GM19238 (cell line): ENCODE measurements around the gene GRIP1.
A peak's percentile ranks its signal among the peaks of the same experiment; 100 is the strongest.

ENCODE experiments used
- DNase-seq: peaks from one replicate; pipeline ENCODE4 v3.0.0; 2011; ENCODE audit warnings: low spot score; ENCODE audit not compliant: insufficient read length

The GRIP1 gene

GRCh38 chr12:66341126-66341525, 337.8 kb downstream of the GRIP1 start:
- no peak for DNase-seq

DNA sequence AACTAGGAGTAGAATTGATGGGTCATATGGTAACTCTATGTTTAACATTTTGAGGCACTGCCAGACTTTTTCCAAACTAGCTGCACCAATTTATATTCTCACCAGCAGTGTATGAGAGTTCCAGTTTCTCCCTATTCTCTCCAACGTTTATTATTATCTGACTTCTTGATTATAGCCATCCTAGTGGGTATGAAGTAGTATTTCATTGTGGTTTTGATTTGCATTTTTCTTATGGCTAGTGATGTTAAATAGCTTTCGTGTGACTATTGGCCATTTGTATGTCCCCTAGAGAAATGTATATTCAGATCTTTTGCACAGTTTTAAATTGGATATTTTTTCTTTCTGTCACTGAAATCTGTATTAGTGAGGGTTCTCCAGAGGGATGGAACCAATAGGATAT, 338.7 kb downstream of the GRIP1 start:
- DNase-seq, result no peak

- no peak for DNase-seq
Measured at GRCh38 chr12:66337381-66338010, 341.4 kb downstream of the GRIP1 start.

GRCh38 chr12:66335746-66336145, 343.1 kb downstream of the GRIP1 start:
- no peak for DNase-seq

GRCh38 chr12:66331814-66332213, 347.1 kb downstream of the GRIP1 start:
- DNase-seq, result no peak

DNA sequence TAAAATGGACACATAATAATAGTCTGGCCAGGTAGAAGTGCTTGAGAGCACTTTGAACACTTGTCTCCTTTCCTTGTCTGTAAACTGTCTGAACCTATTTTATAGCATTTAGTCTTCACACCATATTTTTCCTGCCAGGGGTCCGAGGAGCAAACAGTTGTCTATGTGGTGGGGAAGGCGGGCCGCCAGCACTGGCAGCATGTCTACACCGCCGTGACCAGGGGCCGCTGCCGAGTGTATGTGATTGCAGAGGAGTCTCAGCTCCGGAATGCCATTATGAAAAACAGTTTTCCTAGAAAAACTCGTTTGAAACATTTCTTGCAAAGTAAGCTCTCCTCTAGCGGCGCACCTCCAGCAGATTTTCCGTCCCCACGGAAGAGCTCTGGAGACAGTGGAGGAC, 347.9 kb downstream of the GRIP1 start:
- no peak for DNase-seq

GRCh38 chr12:66329941-66330340, 348.9 kb downstream of the GRIP1 start:
- DNase-seq, result no peak

DNA sequence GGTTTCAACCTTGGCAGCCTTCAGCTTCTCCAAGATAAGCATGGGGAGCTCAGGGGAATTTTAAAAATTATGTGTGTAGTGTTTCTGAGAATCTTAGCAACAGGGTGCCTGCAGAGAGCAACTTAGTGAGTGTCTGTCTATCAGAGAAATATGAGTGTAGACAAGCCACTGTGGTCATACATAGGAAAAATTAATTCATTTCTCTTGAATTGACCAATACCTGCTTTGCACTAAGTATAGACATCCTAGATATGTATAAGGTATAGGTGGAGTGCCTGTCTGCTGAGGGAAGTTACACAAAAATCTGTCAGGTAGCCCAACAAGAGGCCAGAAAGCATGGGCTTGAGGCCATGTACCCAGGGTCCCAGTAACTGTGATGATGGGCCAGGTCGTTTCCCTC, 355.9 kb downstream of the GRIP1 start:
- no peak for DNase-seq

- DNase-seq, result no peak
Measured at GRCh38 chr12:66321435-66321834, 357.4 kb downstream of the GRIP1 start.

- DNase-seq, result no peak
Measured at GRCh38 chr12:66320996-66321395, 357.9 kb downstream of the GRIP1 start.

DNA sequence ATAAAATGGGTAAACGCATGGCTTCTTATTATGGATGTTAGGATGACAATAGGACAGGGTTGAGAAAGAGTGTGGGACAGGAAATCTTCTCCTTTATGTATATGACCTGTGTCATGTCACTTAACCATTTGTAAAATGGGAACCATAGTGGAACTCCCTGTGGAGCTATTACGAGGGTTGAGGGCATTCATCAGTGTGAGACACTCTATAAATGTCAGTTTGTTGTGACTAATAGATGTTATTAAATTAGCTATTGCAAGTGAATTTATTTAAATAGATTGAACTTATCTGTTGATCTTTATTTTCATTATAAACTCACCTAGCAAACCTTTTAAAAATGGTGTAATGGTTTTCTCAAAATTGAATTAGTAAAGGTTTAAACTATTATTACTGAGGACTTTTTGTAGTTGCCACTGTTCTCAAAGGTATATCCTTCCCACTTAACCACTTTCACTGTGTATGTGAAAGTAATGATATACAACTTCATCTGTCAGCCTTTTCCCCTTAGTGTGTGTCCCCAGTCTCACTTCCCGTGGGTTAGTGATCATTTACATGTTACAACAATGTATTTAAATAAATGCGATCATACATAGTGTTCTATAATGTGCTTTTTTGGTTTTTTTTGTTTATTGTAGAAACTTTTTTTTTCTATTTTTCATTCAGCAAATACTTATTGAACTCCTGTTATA, 359.5 kb downstream of the GRIP1 start:
- DNase-seq, result no peak

DNA sequence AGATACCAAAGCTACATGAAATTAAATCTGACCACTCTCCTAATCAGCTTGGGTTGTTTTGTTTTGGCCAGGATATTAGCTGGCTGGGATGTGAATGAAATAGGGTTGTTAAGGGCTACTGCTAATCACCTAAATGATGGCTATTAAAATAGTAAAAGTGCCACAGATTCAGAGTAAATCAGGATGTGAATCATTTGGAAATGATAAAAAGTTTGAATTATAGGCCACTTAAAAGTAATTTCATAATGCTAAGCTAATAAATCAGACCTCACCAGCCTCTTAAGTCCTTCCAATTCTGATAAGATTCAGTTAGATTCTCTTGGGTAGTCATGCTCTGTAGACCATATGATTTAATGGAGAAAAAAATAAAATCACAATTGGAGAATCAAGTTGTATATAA, 364.6 kb downstream of the GRIP1 start:
- no peak for DNase-seq

DNA sequence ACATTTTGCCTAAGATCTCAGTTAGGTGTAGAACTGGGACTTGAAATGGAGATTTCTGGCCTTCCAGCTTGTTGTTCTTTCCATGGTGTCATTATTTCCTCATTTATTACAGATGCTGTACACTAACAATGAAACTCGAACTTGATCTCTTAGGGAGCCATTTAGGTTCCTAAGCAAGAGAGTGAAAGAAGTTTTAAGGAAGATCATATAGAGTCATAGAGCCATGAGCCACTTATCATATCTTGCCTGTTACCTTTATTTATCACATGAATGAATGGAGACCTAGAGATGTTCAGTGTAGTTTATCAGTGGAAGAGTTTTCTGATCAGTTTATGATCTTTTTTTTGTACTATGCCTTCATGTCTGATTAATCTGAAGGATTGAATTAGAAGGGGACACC, 366.7 kb downstream of the GRIP1 start:
- DNase-seq, result no peak

DNA sequence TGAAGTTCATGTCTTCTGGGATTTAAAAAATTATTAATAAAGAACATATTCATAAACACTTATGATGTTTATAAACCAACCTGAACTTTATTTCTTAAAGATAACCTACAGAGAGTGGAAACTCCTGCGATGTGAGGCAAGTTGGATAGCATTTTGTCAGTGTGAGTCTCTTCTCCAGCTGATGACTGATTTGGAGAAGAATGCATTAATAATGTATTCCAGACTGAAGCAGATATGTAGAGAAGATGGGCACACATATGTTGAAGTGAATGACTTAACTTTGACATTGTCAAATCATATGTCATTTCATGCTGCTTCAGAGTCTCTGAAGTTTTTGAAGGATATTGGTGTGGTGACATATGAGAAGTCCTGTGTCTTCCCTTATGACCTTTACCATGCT, 369.3 kb downstream of the GRIP1 start:
- DNase-seq, result no peak

- DNase-seq, result no peak
Measured at GRCh38 chr12:66304296-66304900, 374.5 kb downstream of the GRIP1 start.

- DNase-seq, result peak; percentile 4
Measured at GRCh38 chr12:66303316-66303804, 375.5 kb downstream of the GRIP1 start.

- no peak for DNase-seq
Measured at GRCh38 chr12:66302827-66303169, 376.1 kb downstream of the GRIP1 start.

- peak; percentile 66 for DNase-seq
Measured at GRCh38 chr12:66301944-66302826, 376.7 kb downstream of the GRIP1 start, which contains the start of gene HELB. Gene HELB (plus strand): TSS chr12:66302493. CDS start chr12:66302604, 111 bp downstream.

DNA sequence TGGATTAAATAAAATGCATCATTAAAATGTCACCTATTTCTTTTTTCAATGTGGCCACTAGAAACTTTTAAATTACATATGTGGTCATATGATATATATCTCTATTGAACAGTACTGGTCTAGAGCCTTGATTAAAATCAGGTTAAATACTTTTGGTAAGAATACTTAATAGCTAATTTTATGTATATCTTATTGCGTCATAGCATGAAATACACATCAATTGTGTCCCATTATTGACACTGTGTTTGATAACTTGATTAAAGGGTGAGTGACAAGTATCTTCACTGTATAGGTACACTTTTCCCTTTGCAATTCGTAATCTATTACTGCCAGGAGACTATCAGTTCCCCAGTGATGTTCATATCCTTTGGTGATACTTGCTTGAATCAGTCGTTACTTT, 381.0 kb downstream of the GRIP1 start:
- DNase-seq, result no peak
